Measurements from ENCODE around the gene RORC. TPM values are rescaled to one million over a fixed set of nuclear protein-coding genes. Genes with fewer than 3 reads are reported as not detected.

RORC gene
- total RNA-seq, 1 experiment from 2014 or later = 0.19 TPM

DNA sequence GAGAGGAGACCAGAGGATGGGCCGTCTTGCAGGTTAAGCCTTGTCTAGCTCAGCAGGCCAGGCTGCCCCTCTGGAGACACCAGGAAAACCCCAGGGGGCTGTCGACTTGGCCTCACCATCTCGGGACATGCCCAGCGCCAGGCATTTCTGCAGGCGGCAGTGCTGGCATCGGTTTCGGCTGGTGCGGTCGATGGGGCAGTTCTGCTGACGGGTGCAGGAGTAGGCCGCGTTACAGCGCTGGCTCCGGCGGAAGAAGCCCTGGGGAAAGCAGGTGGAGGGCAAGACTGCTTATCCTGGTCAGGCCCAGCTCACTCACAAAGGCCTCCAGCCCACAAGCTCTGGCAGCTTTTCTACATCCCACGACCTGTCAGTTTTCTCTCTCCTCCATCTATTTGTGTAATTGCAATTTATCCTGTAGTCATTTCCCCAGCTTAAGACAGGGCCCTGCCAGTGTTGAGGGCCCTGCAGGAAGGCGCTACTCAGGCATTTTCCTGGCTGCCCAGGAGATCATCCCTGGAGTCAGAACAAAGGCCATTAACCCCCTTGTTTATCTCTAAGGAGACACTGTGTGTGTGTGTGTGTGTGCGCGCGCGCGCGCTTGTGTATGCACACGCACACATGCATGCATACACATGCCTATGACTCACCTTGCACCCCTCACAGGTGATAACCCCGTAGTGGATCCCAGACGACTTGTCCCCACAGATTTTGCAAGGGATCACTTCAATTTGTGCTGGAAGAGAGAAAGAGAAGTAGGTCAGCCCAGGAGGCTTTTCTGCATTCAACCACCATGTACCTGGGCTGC is 14.9 kb downstream of the RORC start:
- Mint-ChIP-seq H3K27me3 (ENCODE audit: unreplicated experiment) (peaks cover 47% of the 10 kb centered on the region), H3K4me1 (ENCODE audit: low read depth, unreplicated experiment) (peaks cover 8% of the 10 kb centered on the region), H3K27ac (ENCODE audit: unreplicated experiment) (no peak overlapping the region), H3K4me3 (ENCODE audit: low read depth, unreplicated experiment) (no peak overlapping the region), H3K9me3 (ENCODE audit: low read depth, unreplicated experiment) (no peaks in the 10 kb centered on the region), H3K36me3 (ENCODE audit: insufficient read depth, unreplicated experiment) (no peaks in the 10 kb centered on the region)
- TF ChIP-seq, protein P1, sequence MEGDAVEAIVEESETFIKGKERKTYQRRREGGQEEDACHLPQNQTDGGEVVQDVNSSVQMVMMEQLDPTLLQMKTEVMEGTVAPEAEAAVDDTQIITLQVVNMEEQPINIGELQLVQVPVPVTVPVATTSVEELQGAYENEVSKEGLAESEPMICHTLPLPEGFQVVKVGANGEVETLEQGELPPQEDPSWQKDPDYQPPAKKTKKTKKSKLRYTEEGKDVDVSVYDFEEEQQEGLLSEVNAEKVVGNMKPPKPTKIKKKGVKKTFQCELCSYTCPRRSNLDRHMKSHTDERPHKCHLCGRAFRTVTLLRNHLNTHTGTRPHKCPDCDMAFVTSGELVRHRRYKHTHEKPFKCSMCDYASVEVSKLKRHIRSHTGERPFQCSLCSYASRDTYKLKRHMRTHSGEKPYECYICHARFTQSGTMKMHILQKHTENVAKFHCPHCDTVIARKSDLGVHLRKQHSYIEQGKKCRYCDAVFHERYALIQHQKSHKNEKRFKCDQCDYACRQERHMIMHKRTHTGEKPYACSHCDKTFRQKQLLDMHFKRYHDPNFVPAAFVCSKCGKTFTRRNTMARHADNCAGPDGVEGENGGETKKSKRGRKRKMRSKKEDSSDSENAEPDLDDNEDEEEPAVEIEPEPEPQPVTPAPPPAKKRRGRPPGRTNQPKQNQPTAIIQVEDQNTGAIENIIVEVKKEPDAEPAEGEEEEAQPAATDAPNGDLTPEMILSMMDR (IDR thresholded peaks at IDR 0.05; ENCODE audit: unreplicated experiment) = no peak
- CTCF ChIA-PET = no interaction called here
- intact Hi-C loops (cut with micrococcal nuclease; ENCODE audit: unreplicated experiment) = no loop called here
- BruUV-seq (replicated peaks) = no TSS peak
- DNase-seq = no peak

DNA sequence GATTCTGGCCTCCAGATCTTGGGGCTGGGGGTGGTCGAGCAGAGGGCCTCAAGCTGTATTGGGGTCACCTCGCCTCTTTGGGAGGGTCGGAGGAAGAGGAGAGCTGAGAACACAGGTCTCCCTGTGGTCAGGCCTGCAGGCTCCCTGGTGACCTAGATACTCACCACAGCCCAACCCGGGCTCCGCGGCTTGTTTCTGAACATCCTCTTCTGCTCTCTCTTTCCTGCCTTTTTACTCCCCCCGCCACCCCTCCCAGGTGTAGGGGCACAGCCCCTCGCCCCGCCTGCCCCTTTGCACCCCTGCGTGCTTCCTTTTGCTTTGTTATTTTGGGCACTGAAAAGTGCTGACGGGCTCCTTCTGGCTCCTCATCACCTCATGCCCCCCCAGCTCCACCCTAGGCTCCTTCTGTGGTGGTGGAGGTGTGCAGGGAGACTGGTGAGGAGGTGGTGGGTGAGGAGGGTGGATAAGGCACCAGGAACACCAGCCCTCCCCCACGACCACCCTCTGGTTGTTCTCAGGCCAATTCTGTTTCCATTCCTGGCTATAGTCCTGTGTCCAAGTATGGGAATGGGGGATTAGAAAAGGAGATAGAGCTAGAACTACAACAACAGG is 15.8 kb downstream of the RORC start:
- no peak for DNase-seq
- no peaks in the 10 kb centered on the region for H3K36me3 Mint-ChIP-seq (ENCODE audit: insufficient read depth, unreplicated experiment)
- peaks cover 8% of the 10 kb centered on the region for H3K4me1 Mint-ChIP-seq (ENCODE audit: low read depth, unreplicated experiment)
- intact Hi-C loops (cut with micrococcal nuclease; ENCODE audit: unreplicated experiment) = no loop called here
- TF ChIP-seq, protein P1 (IDR thresholded peaks at IDR 0.05; ENCODE audit: unreplicated experiment) = no peak
- H3K4me3 Mint-ChIP-seq (ENCODE audit: low read depth, unreplicated experiment) = no peak overlapping the region
- no TSS peak for BruUV-seq (replicated peaks)
- CTCF ChIA-PET = no interaction called here
- no peaks in the 10 kb centered on the region for H3K9me3 Mint-ChIP-seq (ENCODE audit: low read depth, unreplicated experiment)
- H3K27me3 Mint-ChIP-seq (ENCODE audit: unreplicated experiment) = peaks cover 47% of the 10 kb centered on the region
- H3K27ac Mint-ChIP-seq (ENCODE audit: unreplicated experiment) = no peak overlapping the region

DNA sequence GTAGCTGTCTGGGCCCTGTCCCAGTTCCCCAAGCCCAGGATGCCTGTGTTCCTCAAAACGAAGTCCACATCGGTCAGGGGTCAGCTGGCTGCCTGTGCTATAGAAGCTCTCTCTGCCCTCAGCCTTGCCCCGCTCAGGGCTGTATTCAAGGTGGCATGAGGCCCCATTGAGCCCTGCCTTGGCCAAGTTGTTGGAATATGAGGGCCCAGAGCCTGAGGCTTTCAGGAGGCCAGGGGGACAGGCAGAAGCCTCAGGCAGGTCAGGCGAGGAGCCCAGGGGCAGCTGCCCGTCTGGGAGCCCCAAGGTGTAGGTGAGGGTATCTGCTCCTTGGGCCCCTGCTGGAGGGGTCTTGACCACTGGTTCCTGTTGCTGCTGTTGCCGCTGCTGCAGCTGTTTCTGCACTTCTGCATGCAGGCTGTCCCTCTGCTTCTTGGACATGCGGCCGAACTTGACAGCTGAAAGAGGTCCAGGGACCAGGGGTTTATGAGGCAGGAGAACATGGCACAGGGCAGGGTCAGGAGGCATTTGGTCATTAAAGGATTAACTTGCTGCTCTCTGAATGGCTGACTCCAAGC is 16.5 kb downstream of the RORC start:
- BruUV-seq (replicated peaks) = no TSS peak
- CTCF ChIA-PET = no interaction called here
- TF ChIP-seq, protein P1 (IDR thresholded peaks at IDR 0.05; ENCODE audit: unreplicated experiment) = no peak
- Mint-ChIP-seq H3K36me3 (ENCODE audit: insufficient read depth, unreplicated experiment) (no peaks in the 10 kb centered on the region), H3K4me3 (ENCODE audit: low read depth, unreplicated experiment) (no peak overlapping the region), H3K4me1 (ENCODE audit: low read depth, unreplicated experiment) (peaks cover under 1% of the 10 kb centered on the region), H3K9me3 (ENCODE audit: low read depth, unreplicated experiment) (no peaks in the 10 kb centered on the region), H3K27me3 (ENCODE audit: unreplicated experiment) (peaks cover 47% of the 10 kb centered on the region), H3K27ac (ENCODE audit: unreplicated experiment) (no peak overlapping the region)
- intact Hi-C loops (cut with micrococcal nuclease; ENCODE audit: unreplicated experiment) = no loop called here
- no peak for DNase-seq

DNA sequence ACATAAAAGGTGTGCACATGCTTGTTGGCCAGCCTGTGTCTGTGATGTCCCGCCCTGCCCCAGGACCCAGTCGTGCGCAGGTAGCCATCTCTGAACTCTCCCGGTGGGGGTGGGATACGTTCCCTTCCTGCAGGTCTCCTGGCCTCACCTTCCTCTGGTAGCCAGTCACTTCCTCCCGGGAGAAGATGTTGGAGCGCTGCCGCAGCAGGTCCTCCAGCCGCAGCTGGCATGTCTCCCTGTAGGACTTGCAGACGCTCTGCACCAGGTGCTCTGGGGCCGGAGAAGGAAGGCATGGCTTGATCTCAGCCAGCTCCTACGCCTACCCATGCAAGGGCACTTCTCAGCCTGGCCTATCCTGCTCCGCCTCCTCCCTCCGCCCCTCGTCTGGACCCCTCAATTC is 17.2 kb downstream of the RORC start:
- TF ChIP-seq, protein P1 (IDR thresholded peaks at IDR 0.05; ENCODE audit: unreplicated experiment) = no peak

More for the DNA sequence above, 17.2 kb downstream of the RORC start:
- Mint-ChIP-seq H3K4me1 (ENCODE audit: low read depth, unreplicated experiment) (no peaks in the 10 kb centered on the region), H3K27me3 (ENCODE audit: unreplicated experiment) (peaks cover 47% of the 10 kb centered on the region), H3K27ac (ENCODE audit: unreplicated experiment) (no peak overlapping the region), H3K36me3 (ENCODE audit: insufficient read depth, unreplicated experiment) (no peaks in the 10 kb centered on the region), H3K9me3 (ENCODE audit: low read depth, unreplicated experiment) (no peaks in the 10 kb centered on the region), H3K4me3 (ENCODE audit: low read depth, unreplicated experiment) (no peak overlapping the region)
- DNase-seq = no peak
- BruUV-seq (replicated peaks) = no TSS peak
- intact Hi-C loops (cut with micrococcal nuclease; ENCODE audit: unreplicated experiment) = no loop called here
- CTCF ChIA-PET = interaction anchor here (0.7 kb wide), 1 partner anchor 22 kb away, joined by 4 read pairs; no protein-coding TSS in a partner anchor
